Hepatocyte (in vitro differentiated cells): ENCODE measurements around the gene ARHGAP21. TPM values are rescaled to one million over a fixed set of nuclear protein-coding genes. Genes with fewer than 3 reads are reported as not detected.

ENCODE experiments used
- DNase-seq: peaks from one replicate; pipeline ENCODE4 v3.0.0-alpha.2; 2016; ENCODE audit warnings: low spot score
- H2AFZ ChIP-seq: fragments of 200-600 bp; sonication (generic); 2 replicates; pipeline ENCODE4 v1.6.0; 2016; ENCODE audit warnings: antibody characterized with exemption, mild to moderate bottlenecking
- H3K27ac ChIP-seq: fragments of 200-600 bp; sonication (generic); 2 replicates; pipeline ENCODE4 v1.5.1; 2016; ENCODE audit warnings: mild to moderate bottlenecking
- H3K27me3 ChIP-seq: fragments of 200-600 bp; sonication (generic); 2 replicates; pipeline ENCODE4 v1.6.1; 2016
- H3K36me3 ChIP-seq: fragments of 200-600 bp; sonication (generic); replicated peaks from 2 replicates; pipeline ENCODE4 v1.5.1; 2016; ENCODE audit warnings: low read depth; ENCODE audit not compliant: insufficient read depth
- H3K4me1 ChIP-seq: fragments of 200-600 bp; sonication (generic); 2 replicates; pipeline ENCODE4 v1.5.1; 2016; ENCODE audit warnings: mild to moderate bottlenecking, moderate library complexity; ENCODE audit not compliant: insufficient read depth
- H3K4me2 ChIP-seq: fragments of 200-600 bp; sonication (generic); 2 replicates; pipeline ENCODE4 v1.6.0; 2016
- H3K4me3 ChIP-seq: fragments of 200-600 bp; sonication (generic); 2 replicates; pipeline ENCODE4 v1.5.1; 2016; ENCODE audit warnings: mild to moderate bottlenecking
- H3K79me2 ChIP-seq: fragments of 200-600 bp; sonication (generic); 2 replicates; pipeline ENCODE4 v1.6.0; 2017; ENCODE audit warnings: mild to moderate bottlenecking
- H3K9me2 ChIP-seq: fragments of 200-600 bp; sonication (generic); replicated peaks from 2 replicates; pipeline ENCODE4 v1.6.0; 2017; ENCODE audit warnings: mild to moderate bottlenecking; ENCODE audit not compliant: insufficient read depth
- H3K9me3 ChIP-seq: fragments of 200-600 bp; sonication (generic); 2 replicates; pipeline ENCODE4 v1.5.1; 2016; ENCODE audit warnings: low read depth, mild to moderate bottlenecking
- H4K20me1 ChIP-seq: fragments of 200-600 bp; sonication (generic); 2 replicates; pipeline ENCODE4 v1.6.0; 2016; ENCODE audit warnings: mild to moderate bottlenecking; ENCODE audit not compliant: insufficient read depth, poor library complexity, severe bottlenecking
- CTCF ChIP-seq: fragments of 200-600 bp; sonication (generic); IDR thresholded peaks from 2 replicates; pipeline ENCODE4 v1.5.1; 2016; ENCODE audit warnings: antibody characterized with exemption, mild to moderate bottlenecking; ENCODE audit not compliant: poor library complexity
- EZH2 ChIP-seq: fragments of 200-600 bp; sonication (generic); IDR thresholded peaks from 2 replicates; pipeline ENCODE4 v1.6.1; 2016; ENCODE audit warnings: antibody characterized with exemption, mild to moderate bottlenecking, borderline replicate concordance
- EZH2phosphoT487 ChIP-seq: fragments of 200-600 bp; sonication (generic); IDR thresholded peaks from one replicate; pipeline ENCODE4 v1.6.1; 2018; ENCODE audit warnings: antibody characterized with exemption, mild to moderate bottlenecking, low read depth, moderate library complexity; ENCODE audit not compliant: unreplicated experiment, severe bottlenecking
- WGBS: methylation state at CpG from one replicate; pipeline ENCODE4 v1.1.6; 2016; ENCODE audit warnings: low lambda C conversion rate; ENCODE audit errors: missing lambda C conversion rate; 5-methylcytosine and 5-hydroxymethylcytosine counted together
- polyA plus RNA-seq: library from polyadenylated mRNA; unstranded; fragments of >200 nt; fragmentation: Nextera tagmentation; extraction: Ambion mirVana; gene quantifications from 2 replicates; pipeline ENCODE4 v1.2.1, GENCODE V29; 2016
- total RNA-seq: library from RNA; depleted of rRNA; stranded (reverse); fragments of >200 nt; gene quantifications from 2 replicates; pipeline ENCODE4 v1.2.3, GENCODE V29; 2014

The ARHGAP21 gene
- total and polyA plus RNA-seq, 2 experiments from 2014 or later: 15.1 to 70.2 TPM

DNA sequence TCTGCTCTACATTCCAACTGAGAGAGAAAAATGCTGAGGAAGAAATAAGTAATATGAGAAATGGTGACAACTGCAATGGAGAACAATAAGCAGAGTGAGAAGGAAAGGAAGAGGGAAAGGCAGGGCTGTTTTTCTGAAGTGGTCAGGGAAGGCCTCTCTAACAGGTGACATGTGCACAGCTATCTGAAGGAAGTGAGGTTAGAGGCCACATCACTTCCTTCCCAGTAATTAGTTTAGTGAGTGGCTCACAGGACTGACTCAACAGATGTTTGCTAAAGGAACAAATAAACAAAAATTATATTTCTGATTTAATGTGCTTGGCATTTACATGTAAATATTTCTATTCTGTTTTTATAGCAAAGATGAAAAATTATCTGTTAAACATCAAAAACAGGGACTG lies 77.9 kb downstream of the ARHGAP21 start:
- peaks cover 4% of the 10 kb centered on the region for H3K4me1 ChIP-seq
- no peak overlapping the region for H3K27ac ChIP-seq
- no peaks in the 10 kb centered on the region for H3K27me3 ChIP-seq
- peaks cover 43% of the 10 kb centered on the region for H3K79me2 ChIP-seq
- no peak overlapping the region for H2AFZ ChIP-seq
- H3K4me3 ChIP-seq: no peak overlapping the region
- peaks cover 3% of the 10 kb centered on the region for H4K20me1 ChIP-seq
- no peak for DNase-seq
- no peaks in the 10 kb centered on the region for H3K9me2 ChIP-seq
- H3K4me2 ChIP-seq: no peak overlapping the region
- TF ChIP-seq EZH2: no peak
- H3K9me3 ChIP-seq: no peaks in the 10 kb centered on the region
- no peaks in the 10 kb centered on the region for H3K36me3 ChIP-seq

GRCh38 chr10:24645022-24645421 lies 78.7 kb downstream of the ARHGAP21 start:
- peaks cover 45% of the 10 kb centered on the region for H3K79me2 ChIP-seq
- peaks cover 3% of the 10 kb centered on the region for H4K20me1 ChIP-seq
- DNase-seq: no peak
- TF ChIP-seq CTCF: no peak
- TF ChIP-seq EZH2phosphoT487: no peak
- no peak for TF ChIP-seq EZH2
- no peaks in the 10 kb centered on the region for H3K27me3 ChIP-seq
- H3K4me1 ChIP-seq: peaks cover 4% of the 10 kb centered on the region
- H3K4me2 ChIP-seq: no peak overlapping the region
- H3K27ac ChIP-seq: no peak overlapping the region
- H3K9me2 ChIP-seq: no peaks in the 10 kb centered on the region
- H2AFZ ChIP-seq: no peak overlapping the region
- H3K4me3 ChIP-seq: no peak overlapping the region
- no peaks in the 10 kb centered on the region for H3K36me3 ChIP-seq
- H3K9me3 ChIP-seq: no peaks in the 10 kb centered on the region

DNA sequence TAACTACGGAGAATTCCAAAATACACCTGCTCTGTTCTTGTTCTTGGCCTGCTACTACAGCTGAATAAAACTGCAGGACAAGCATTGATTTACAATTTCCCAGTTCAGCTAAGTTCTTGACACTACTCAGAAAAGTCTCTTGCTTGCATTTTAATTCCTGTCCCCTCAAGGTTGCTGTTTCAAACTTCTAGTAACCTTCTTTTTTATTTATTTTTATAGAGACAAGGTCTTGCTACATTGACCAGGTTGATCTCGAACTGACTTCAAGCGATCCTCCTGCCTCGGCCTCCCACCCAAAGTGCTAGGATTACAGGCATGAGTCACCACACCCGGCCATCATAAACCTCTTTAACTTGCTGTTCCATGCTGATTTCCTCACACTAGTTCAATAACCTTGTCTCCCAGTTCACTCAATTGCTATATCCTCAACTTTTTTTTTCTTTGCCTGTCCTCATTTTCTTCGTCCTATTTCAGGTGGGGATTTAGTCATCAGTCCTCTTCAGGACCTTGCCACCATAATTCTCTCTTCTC lies 79.9 kb downstream of the ARHGAP21 start:
- Histone ChIP-seq H3K4me3 (no peak overlapping the region), H3K36me3 (no peaks in the 10 kb centered on the region), H3K9me2 (no peaks in the 10 kb centered on the region), H4K20me1 (peaks cover 3% of the 10 kb centered on the region), H3K9me3 (no peaks in the 10 kb centered on the region), H3K27ac (no peak overlapping the region), H3K4me2 (no peak overlapping the region), H3K79me2 (peaks cover 38% of the 10 kb centered on the region), H2AFZ (no peak overlapping the region), H3K27me3 (no peaks in the 10 kb centered on the region), H3K4me1 (peaks cover 4% of the 10 kb centered on the region)
- DNase-seq: no peak
- WGBS: 81% methylated on average over 6 of the region's 6 CpGs
- TF ChIP-seq EZH2phosphoT487: no peak
- no peak for TF ChIP-seq EZH2

- no peak overlapping the region for H3K4me2 ChIP-seq
- no peaks in the 10 kb centered on the region for H3K9me2 ChIP-seq
- TF ChIP-seq EZH2phosphoT487: no peak
- TF ChIP-seq CTCF: peak; percentile 78
- no peak overlapping the region for H2AFZ ChIP-seq
- H3K4me1 ChIP-seq: peaks cover 4% of the 10 kb centered on the region
- no peaks in the 10 kb centered on the region for H3K36me3 ChIP-seq
- no peaks in the 10 kb centered on the region for H3K9me3 ChIP-seq
- peaks cover 31% of the 10 kb centered on the region for H3K79me2 ChIP-seq
- DNase-seq: peak; percentile 73
- no peak overlapping the region for H3K27ac ChIP-seq
- H3K4me3 ChIP-seq: no peak overlapping the region
- no peaks in the 10 kb centered on the region for H3K27me3 ChIP-seq
- H4K20me1 ChIP-seq: peaks cover 3% of the 10 kb centered on the region
- 65% methylated on average over 6 of the region's 6 CpGs for WGBS
These were observed 80.6 kb downstream of the ARHGAP21 start for GRCh38 chr10:24642921-24643678.
